A549 (cell line): ENCODE data around the gene PNMA6F.

ENCODE experiments used
- CTCF ChIP-seq: fragments of >200 bp; sonication (Bioruptor Twin); formaldehyde crosslinking; IDR thresholded peaks from 3 replicates; pipeline ENCODE4 v1.5.1; 2016
- GATA3 ChIP-seq: IDR thresholded peaks from 2 replicates; pipeline ENCODE4 v1.6.1; 2012; ENCODE audit warnings: borderline replicate concordance
- REST ChIP-seq: fragments of 200-600 bp; sonication (generic); IDR thresholded peaks from 2 replicates; pipeline ENCODE4 v1.6.1; 2016; ENCODE audit warnings: antibody characterized with exemption, mild to moderate bottlenecking, moderate library complexity

GRCh38 chrX:153371256-153371655 is 49.7 kb upstream of the PNMA6F start:
- TF ChIP-seq CTCF (no peak), REST (no peak), GATA3 (no peak)
